EL (cell line): Measurements from ENCODE around the gene MLYCD.

Source experiments
- DNase-seq: peaks from one replicate; pipeline ENCODE4 v3.0.0-alpha.2; 2016

MLYCD gene

GRCh38 chr16:83899978-83900377 is 1.1 kb downstream of the MLYCD start:
- no peak for DNase-seq

DNA sequence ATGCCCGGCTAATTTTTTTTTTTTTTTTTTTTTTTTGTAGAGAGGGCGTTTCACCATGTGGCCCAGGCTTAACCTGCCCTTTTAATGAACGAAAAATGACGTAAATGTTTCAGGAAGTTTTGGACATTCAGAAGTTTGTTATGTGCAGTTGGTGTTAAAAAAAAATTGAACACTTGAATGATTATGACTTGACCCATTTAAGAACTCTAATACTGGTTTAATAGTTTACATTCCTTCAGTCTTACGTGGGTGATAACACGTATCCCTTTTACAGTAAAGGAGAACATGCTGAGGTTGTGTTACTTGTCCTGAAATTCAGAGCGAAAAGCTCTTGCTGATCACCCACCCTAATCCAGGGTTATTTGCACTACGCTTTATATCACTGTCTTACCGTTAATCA is 1.7 kb downstream of the MLYCD start:
- no peak for DNase-seq

GRCh38 chr16:83901101-83901500 is 2.2 kb downstream of the MLYCD start:
- peak; percentile 53 for DNase-seq

DNA sequence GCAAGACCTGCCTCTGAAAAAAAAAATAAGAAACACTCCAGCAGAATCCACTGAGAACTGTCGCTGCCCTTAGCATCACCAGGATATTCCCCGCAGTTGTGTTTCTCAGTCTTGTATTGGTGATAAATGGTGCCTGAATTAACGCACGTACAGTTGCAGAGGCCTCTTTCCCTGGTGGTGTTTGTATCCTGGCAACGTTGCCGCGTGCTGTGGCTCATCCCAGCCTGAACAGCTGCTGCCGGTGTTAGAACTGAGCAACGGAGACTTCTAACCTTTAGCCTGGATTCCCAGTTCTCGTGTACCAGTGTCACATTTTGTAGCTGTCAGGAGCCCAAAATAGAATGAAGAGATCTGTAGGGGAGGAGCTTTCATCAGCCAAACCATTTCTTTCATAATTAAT is 4.8 kb downstream of the MLYCD start:
- DNase-seq, result no peak

GRCh38 chr16:83906683-83907082 is 7.8 kb downstream of the MLYCD start:
- DNase-seq, result no peak

DNA sequence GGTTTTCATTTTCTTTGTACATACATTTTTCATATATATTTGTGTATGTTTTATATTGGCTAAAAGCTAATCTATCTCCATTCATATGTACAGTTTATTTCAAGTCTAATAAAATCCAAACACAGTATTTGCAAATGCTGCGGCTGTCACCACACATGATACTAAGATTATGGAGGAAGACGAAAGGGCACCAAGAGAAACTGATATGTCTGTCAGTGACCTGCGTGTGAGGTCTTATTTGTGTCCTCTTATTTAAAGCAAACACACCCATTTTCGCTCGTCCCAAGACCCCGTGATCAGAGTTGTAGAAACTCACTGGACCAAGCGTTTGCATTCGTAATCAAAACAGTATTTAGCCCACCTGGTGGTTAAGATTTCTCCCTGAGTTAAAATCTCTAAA is 8.2 kb downstream of the MLYCD start:
- no peak for DNase-seq

GRCh38 chr16:83907631-83908250 is 8.8 kb downstream of the MLYCD start:
- no peak for DNase-seq

GRCh38 chr16:83908798-83909197 is 9.9 kb downstream of the MLYCD start:
- DNase-seq, result no peak

GRCh38 chr16:83911290-83911689 is 12.4 kb downstream of the MLYCD start:
- DNase-seq, result no peak

DNA sequence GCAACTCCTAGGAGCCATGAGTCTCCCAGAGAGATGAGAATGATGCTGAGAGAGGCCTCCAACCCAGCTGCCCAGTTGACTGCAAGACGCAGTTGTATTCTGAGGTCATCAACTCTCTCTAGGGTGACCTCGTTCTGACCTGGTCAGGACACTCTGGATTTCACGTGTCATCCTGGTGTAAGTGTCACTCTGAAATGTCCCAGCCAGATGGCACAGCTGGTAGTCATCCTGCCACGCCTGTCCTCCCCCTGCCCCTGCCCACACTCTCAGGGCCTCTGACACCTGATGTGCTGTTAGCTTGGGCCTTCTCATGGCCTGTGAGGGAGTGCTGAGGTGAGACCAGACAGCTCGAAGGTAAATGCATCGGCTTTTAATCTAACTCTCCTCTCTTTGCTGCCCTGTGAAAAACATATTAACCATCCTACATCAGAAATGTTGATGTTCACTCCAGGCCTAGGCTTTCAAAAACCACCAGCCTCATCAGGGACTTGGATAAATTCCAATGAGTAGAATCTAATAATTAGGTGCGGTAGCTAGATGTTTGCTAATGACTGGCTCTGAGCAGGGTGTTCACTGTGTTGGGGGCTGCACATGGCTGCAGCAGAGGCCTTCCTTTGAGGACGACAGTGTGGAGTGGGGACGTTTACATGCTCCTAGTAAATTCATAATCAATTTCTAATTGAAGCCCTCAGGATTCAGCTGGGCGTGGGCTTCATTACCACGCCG is 13.8 kb downstream of the MLYCD start:
- no peak for DNase-seq

DNA sequence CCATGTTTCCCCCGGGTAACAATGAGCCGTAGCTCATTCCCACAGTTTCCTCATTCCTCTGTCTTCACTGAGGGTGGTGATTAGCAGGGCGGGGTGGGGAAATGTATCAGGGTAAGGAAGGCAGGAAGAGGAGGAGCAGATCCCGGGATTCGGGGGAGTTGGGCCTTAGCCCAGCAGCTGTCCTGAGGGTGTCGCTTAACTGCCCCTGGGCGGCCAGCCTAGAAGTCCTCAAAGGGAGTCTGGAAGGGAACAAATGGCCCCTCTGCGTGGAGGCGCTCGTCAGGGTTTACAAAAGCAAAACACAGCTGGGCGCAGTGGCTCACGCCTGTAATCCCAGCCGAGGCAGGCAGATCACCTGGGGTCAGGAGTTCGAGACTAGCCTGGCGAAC is 14.3 kb downstream of the MLYCD start:
- no peak for DNase-seq

- no peak for DNase-seq
These were observed 15.3 kb downstream of the MLYCD start for GRCh38 chr16:83914091-83914710.

DNA sequence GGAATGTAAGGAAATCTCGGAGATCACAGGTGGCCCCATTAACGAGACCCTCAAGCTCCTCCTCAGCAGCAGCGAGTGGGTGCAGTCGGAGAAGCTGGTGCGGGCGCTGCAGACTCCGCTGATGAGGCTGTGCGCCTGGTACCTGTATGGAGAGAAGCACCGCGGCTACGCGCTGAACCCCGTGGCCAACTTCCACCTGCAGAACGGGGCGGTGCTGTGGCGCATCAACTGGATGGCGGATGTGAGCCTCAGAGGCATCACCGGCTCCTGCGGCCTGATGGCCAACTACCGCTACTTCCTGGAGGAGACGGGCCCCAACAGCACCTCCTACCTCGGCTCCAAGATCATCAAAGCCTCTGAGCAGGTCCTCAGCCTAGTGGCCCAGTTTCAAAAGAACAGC is 16.2 kb downstream of the MLYCD start:
- no peak for DNase-seq

GRCh38 chr16:83915491-83915890 is 16.6 kb downstream of the MLYCD start:
- no peak for DNase-seq

DNA sequence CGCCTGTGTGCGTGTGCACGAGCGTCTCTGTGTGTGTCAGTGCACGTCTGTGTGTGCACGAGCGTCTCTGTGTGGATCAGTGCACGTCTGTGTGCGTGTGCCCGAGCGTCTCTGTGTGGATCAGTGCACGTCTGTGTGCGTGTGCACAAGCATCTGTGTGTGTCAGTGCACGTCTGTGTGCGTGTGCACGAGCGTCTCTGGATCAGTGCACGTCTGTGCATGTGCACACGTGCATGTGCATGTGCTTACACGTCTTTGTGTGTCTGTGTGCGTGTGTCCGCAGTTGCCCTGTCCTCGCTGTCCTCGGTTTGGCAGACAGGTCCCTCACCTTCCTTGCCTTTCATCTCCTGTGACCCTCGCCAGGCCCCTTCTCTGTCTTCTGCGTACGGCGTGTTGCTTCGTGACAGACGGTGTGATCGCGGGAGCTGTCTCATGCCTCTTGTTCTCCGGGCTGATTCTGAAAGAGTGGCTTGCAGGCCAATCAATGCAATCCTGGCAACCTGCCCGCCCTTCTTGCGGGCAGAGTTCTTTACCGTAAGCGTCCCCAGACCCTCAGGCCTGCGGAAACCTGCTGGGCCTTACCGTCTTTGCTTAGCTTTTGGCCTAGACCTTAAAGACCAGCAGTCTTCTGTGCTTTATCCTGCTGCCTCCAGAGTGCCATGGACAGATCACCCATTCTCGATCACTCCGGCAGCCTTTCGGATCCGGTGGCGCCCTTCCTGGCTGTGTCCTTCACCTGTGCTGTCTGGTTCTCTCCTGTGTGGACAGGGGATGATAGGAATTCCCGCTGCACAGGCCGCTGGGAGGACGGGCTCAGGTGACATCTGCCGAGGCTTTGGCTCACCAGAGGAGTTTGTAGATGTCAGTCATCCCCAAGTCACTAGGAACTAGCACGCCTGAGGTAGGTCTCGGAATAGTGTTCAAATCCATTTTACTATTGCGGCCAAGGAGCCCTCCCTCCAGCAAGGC is 18.5 kb downstream of the MLYCD start:
- no peak for DNase-seq

GRCh38 chr16:83920894-83921491 is 22.1 kb downstream of the MLYCD start:
- DNase-seq, result no peak

DNA sequence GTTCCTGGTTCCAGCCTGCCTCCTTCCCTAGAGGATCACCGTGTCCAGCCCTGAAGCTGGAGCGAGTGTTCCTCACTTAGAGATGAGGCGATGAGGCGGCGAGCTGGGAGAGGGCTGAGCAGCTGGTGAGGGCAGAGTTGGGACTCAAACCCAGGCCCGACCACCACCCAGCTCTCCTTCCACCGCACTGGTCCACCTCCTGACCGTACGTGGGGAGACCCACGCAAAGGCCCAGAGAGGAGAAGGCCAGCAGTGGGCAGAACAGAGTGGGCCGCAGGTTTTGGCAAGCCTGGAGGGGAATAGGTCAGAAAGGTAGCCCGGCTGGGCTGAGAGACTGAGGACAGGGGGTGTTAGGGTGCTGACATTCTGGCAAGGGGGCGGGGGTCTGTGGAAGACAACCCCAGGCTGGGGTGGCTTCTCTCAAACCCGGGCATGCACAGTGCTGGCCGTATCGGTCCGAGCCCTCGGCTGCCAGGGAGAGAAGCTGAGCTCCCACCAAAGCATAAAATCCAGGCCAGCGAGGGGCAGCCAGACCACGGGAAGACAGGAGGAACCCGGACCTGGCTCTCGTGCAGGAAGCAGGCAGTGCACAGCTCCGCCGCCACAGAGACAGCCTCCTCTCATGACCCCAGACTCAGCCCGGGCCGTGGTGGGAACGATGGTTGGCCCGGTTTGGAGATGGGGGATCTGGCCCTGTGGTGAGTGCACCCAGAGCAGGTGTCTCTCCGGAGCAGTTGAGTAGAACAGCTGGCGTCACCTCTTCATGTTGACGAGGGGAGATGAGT is 24.9 kb downstream of the MLYCD start:
- DNase-seq, result no peak

GRCh38 chr16:83924686-83925085 is 25.8 kb downstream of the MLYCD start:
- no peak for DNase-seq

DNA sequence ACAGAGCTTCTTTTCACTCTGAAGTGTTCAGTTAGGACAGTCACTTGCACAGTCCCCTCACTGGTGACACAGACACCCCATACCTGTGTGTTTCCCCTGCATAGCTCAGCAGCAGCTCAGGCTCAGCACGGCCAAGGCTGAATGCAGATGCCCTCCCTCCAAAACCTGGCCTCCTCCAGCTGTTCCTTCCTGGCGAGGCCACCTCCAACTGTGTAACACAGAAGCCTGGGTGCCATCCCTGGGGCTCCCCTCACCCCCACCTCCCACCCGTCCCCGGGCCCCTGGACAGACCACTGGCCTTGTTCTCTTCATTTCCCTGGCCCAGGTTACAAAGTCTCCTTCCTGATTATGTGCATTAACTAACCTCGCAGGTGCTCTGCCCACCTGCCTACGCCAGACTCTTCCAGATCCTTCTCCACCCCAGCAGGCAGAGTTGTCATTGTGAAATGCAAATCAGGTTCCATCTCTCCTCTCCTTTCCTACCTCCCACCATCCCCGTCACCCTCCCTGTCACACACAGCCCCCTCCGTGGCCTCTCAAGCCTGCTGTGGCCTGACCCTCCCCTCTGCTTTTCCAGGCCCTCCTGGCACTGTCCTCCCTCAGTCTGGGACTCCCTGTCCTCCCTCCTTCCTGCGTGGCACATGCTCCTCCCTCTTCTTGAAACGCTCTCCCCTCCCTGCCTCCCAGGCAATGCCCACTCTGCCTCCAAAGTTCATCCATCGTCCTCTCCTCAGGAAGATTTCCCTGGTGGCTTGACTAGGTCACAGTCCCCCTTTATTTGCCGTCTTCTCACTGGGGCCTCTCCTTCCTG is 26.4 kb downstream of the MLYCD start:
- no peak for DNase-seq

GRCh38 chr16:83925957-83926725 is 27.2 kb downstream of the MLYCD start:
- no peak for DNase-seq
